Fibroblast of lung (primary cell): ENCODE data around the gene KLHL18. TPM values are rescaled to one million over a fixed set of nuclear protein-coding genes. Genes with fewer than 3 reads are reported as not detected.

Experiments
- DNase-seq, 2 donors: peaks; one replicate each; pipeline versions ENCODE4 v3.0.0 to v3.0.0-alpha.2; 2010; ENCODE audit warnings: low read depth in 2 of 2
- H2AFZ ChIP-seq: 2 replicates; pipeline ENCODE4 v1.5.1; 2012; ENCODE audit warnings: low read length, control low read depth, inconsistent platforms
- H3K27ac ChIP-seq: 2 replicates; pipeline ENCODE4 v1.5.1; 2011; ENCODE audit warnings: low read length, control low read depth; ENCODE audit not compliant: insufficient read depth
- H3K27me3 ChIP-seq: 2 replicates; pipeline ENCODE4 v1.5.1; 2011; ENCODE audit warnings: mild to moderate bottlenecking, low read length; ENCODE audit not compliant: control insufficient read depth, insufficient read depth
- H3K36me3 ChIP-seq: 2 replicates; pipeline ENCODE4 v1.5.1; 2011; ENCODE audit warnings: low read length; ENCODE audit not compliant: control insufficient read depth, insufficient read depth
- H3K4me1 ChIP-seq: 2 replicates; pipeline ENCODE4 v1.5.1; 2011; ENCODE audit warnings: low read length; ENCODE audit not compliant: control insufficient read depth, insufficient read depth; ENCODE audit errors: extremely low read depth
- H3K4me2 ChIP-seq: 2 replicates; pipeline ENCODE4 v1.5.1; 2011; ENCODE audit warnings: low read length, control low read depth; ENCODE audit not compliant: insufficient read depth; ENCODE audit errors: extremely low read depth
- H3K4me3 ChIP-seq, 4 experiments: fragments of 200-600 bp in 1 of 4; sonication (generic) in 1 of 4; replicated peaks in 1 of 4; 2 replicates each; pipeline ENCODE4 v1.5.1; 2011 to 2016; ENCODE audit warnings: low read length in 4 of 4, low read depth in 3 of 4, mild to moderate bottlenecking in 3 of 4, control low read depth in 2 of 4, inconsistent platforms in 1 of 4, mixed read lengths in 1 of 4; ENCODE audit not compliant: insufficient read depth in 1 of 4; ENCODE audit errors: control extremely low read depth in 1 of 4
- H3K79me2 ChIP-seq: 2 replicates; pipeline ENCODE4 v1.5.1; 2012; ENCODE audit warnings: mild to moderate bottlenecking, low read length, inconsistent platforms; ENCODE audit not compliant: control insufficient read depth, insufficient read depth
- H3K9ac ChIP-seq: 2 replicates; pipeline ENCODE4 v1.5.1; 2011; ENCODE audit warnings: mild to moderate bottlenecking, low read length, control low read depth; ENCODE audit not compliant: insufficient read depth
- H3K9me3 ChIP-seq: 2 replicates; pipeline ENCODE4 v1.5.1; 2012; ENCODE audit warnings: low read depth, low read length; ENCODE audit not compliant: control insufficient read depth, insufficient read depth
- H4K20me1 ChIP-seq: 2 replicates; pipeline ENCODE4 v1.5.1; 2011; ENCODE audit warnings: low read length; ENCODE audit not compliant: control insufficient read depth, insufficient read depth; ENCODE audit errors: extremely low read depth
- CTCF ChIP-seq, 2 donors: IDR thresholded peaks in 1 of 2; conservative IDR thresholded peaks in 1 of 2; 1 replicate in 1 of 2; 2 replicates in 1 of 2; pipeline ENCODE4 v1.5.1; 2011 to 2012; ENCODE audit warnings: low read length in 2 of 2, control low read depth in 1 of 2, inconsistent platforms in 1 of 2, low read depth in 1 of 2, mild to moderate bottlenecking in 1 of 2
- EZH2 ChIP-seq: IDR thresholded peaks from 2 replicates; pipeline ENCODE4 v1.5.1; 2012; ENCODE audit warnings: low read length, control low read depth, mild to moderate bottlenecking; ENCODE audit errors: missing control alignments
- polyA plus RNA-seq, 2 donors: library from polyadenylated mRNA; depleted of rRNA in 1 of 2; stranded (reverse) in 1 of 2; unstranded in 1 of 2; fragments of >200 nt; gene quantifications; 2 replicates each; pipeline ENCODE4 v1.2.1, GENCODE V29; 2011 to 2012; ENCODE audit warnings: missing spikeins in 1 of 2
- total RNA-seq: library from RNA; depleted of rRNA; stranded (reverse); fragments of >200 nt; gene quantifications from 2 replicates; pipeline ENCODE4 v1.2.1, GENCODE V29; 2014

Gene KLHL18
- total and polyA plus RNA-seq, 2 donors (not counting 1 experiment from before 2014, with no cell fraction given): 20.1 to 27.8 TPM

GRCh38 chr3:47377186-47377585, 94.4 kb downstream of the KLHL18 start:
- Histone ChIP-seq H2AFZ (no peak overlapping the region), H4K20me1 (no peaks in the 10 kb centered on the region), H3K4me3 (no peak overlapping the region), H3K27ac (no peak overlapping the region), H3K27me3 (no peaks in the 10 kb centered on the region), H3K36me3 (no peaks in the 10 kb centered on the region), H3K4me1 (peaks cover 3% of the 10 kb centered on the region), H3K9me3 (no peaks in the 10 kb centered on the region), H3K4me2 (no peak overlapping the region), H3K9ac (no peak overlapping the region), H3K79me2 (peaks cover 15% of the 10 kb centered on the region)
- TF ChIP-seq CTCF (conservative IDR thresholded peaks at IDR 0.05 in 1 of 2, IDR thresholded peaks at IDR 0.05 in 1 of 2; ENCODE audit: low read depth in 1 of 2, low read length in 2 of 2) (no peak), EZH2 (no peak)
- DNase-seq: no peak

GRCh38 chr3:47378869-47379268, 96.1 kb downstream of the KLHL18 start:
- Histone ChIP-seq H3K36me3 (no peaks in the 10 kb centered on the region), H4K20me1 (no peaks in the 10 kb centered on the region), H3K27ac (no peak overlapping the region), H3K27me3 (no peaks in the 10 kb centered on the region), H2AFZ (no peak overlapping the region), H3K4me2 (no peak overlapping the region), H3K9ac (no peak overlapping the region), H3K9me3 (no peaks in the 10 kb centered on the region), H3K79me2 (peaks cover 29% of the 10 kb centered on the region), H3K4me1 (peaks cover 3% of the 10 kb centered on the region), H3K4me3 (no peak overlapping the region)
- TF ChIP-seq CTCF (conservative IDR thresholded peaks at IDR 0.05 in 1 of 2, IDR thresholded peaks at IDR 0.05 in 1 of 2; ENCODE audit: low read depth in 1 of 2, low read length in 2 of 2) (no peak), EZH2 (no peak)
- DNase-seq: no peak

GRCh38 chr3:47379411-47379899, 96.7 kb downstream of the KLHL18 start:
- Histone ChIP-seq H3K9ac (no peak overlapping the region), H3K27me3 (no peaks in the 10 kb centered on the region), H3K27ac (peak overlapping the region; percentile 96), H3K79me2 (peaks cover 33% of the 10 kb centered on the region), H3K4me1 (peaks cover 3% of the 10 kb centered on the region), H3K4me2 (peak overlapping the region; percentile 92), H4K20me1 (no peaks in the 10 kb centered on the region), H3K36me3 (no peaks in the 10 kb centered on the region), H3K9me3 (no peaks in the 10 kb centered on the region), H2AFZ (no peak overlapping the region), H3K4me3 (peak overlapping the region; percentile 77 to 96 (median 84))
- TF ChIP-seq EZH2 (no peak), CTCF (conservative IDR thresholded peaks at IDR 0.05 in 1 of 2, IDR thresholded peaks at IDR 0.05 in 1 of 2; ENCODE audit: low read depth in 1 of 2, low read length in 2 of 2) (no peak)
- no peak for DNase-seq
